ENCODE data around the gene GIPC2.
"Not testable (repeated sequence)": the region's sequence is repeated elsewhere in the genome, so short reads cannot be mapped to it uniquely, and the experiment has no call there.

GIPC2 gene, protein sequence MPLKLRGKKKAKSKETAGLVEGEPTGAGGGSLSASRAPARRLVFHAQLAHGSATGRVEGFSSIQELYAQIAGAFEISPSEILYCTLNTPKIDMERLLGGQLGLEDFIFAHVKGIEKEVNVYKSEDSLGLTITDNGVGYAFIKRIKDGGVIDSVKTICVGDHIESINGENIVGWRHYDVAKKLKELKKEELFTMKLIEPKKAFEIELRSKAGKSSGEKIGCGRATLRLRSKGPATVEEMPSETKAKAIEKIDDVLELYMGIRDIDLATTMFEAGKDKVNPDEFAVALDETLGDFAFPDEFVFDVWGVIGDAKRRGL

DNA sequence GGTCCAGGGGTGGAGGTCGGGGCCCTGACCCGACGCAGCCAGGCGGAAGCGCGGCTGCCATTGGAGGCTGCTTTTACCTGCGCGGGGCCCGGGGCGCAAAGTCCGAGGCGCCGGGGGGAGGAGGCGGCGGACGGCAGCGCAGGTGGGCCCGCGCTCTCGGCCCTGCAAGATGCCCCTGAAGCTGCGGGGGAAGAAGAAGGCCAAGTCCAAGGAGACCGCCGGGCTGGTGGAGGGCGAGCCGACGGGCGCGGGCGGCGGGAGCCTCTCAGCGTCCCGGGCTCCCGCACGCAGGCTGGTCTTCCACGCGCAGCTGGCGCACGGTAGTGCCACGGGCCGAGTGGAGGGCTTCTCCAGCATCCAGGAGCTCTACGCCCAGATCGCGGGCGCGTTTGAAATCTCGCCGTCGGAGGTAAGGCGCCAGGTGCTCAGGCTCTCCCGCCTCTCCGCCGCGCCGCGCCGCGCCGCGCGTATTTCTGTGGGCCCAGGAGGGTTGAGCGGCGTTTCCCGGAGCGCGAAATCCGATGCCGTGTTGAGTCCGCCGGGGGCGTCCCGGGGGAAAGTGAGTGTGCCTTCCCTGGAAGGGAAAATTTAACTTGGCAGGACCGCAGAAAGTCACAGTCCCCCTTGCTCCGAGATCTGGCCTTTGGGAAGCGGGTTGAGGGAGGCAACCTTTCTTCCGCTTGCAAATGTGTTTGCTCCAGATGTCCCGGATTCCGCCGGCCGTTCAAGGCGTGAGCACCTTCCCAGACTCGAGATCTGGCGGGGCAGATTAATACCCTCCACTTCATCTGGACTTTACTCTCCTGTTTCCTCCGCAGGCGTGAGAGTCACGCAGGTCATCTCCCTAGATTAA is at the start of gene GIPC2:
GIPC2 (plus strand) TSS at position 41 of the 853 bp plus-strand sequence; CDS start at position 170, 129 bp downstream.
- DNase-seq = no peak

DNA sequence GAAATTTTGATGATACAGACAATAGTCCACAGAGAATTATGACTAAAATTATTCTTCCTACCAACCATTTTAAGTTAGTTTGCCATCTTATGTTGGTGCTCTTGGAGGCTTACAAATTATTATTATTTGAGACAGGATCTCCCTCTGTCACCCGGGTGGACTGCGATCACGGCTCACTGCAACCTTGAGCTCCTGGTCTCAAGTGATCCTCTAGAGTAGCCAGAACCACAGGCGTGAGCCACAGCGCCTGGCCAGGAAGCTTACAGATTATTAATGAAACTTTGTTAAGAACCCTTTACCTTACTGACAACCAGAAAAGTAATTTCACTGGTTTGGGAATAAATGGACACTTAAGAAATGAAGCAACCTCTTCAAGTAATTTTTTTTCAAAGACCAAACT is 49.0 kb upstream of the GIPC2 start:
- DNase-seq = no peak

DNA sequence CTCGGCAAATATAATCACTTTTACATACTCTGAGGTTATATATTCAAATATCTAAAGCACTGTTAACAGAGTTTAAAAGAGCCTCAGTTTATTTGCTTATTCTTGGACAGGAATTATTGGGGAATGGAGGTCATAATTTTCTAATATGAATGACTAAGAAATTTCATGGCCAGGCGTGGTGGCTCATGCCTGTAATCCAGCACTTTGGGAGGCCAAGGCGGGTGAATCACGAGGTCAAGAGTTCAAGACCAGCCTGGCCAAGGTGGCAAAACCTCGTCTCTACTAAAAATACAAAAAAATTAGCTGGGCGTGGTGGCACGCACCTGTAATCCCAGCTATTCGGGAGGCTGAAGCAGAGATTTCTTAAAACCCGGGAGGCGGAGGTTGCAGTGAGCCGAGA is 45.2 kb upstream of the GIPC2 start:
- not testable (repeated sequence) for DNase-seq

DNA sequence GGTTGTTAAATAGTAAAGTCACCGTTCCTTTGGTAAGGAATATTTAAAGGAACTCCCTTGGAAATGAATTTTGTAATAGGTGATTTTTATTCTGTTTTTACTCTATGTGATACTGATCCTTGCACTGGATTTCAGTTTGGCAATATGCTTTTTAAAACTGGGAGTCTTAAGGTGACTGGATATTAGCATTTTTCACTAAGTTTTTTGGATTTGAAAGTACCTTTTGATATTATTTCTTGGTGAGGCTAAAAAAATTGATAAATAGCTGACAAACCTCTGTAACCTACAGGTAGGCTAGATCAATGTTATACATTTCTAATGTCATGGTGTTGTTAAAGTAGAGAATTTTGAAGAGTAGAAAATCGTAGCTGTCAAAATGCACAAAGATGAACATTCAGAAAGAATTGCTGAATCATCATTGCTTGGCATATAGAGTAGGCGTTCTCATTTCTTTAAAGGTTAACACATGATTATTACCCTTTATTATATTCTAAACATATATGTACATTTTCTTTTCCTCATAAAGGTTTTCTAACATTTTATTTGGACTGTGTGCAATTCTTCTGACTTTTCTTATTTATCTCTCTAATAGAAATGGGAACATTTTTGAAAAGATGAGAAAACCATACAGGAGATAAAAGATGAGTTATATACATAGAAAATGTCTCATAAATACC is 42.6 kb upstream of the GIPC2 start:
- no peak for DNase-seq

DNA sequence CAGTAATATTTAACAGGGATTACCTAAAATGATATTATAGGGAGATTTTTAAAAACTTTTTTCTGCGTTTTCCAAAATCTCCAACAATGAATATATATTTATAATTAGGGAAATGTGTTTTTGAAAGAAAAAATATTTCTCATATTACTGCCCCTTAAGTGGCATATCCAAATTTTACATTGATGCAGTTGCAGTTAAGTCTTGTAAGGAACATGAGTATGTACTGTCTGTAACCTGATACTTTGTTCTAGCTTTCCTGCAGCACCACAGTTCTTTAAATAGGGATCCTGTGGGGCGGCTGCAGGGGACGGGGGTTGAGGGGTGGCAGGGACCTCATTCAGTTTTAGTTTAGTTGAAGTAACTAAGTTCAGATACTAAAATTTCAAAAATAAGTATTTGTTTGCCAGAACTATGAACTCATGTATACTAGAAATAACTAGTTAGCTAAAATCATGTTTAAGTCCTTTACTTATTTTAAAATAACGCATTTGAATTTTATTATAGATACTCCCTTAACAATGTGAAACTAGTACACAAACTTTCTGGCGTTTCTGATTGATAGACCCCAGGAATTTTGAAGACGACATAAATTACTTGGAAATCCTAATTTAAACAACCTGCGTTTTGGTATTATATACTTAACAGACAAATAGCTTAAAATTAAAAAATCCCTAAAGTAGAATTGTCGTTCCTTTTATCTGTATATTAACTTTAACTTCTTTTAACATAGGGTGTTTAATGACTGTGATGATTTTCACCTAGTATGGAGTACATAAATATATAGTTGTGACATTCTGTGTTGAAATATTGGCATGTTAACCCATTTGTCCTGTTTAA is 41.7 kb upstream of the GIPC2 start:
- no peak for DNase-seq

DNA sequence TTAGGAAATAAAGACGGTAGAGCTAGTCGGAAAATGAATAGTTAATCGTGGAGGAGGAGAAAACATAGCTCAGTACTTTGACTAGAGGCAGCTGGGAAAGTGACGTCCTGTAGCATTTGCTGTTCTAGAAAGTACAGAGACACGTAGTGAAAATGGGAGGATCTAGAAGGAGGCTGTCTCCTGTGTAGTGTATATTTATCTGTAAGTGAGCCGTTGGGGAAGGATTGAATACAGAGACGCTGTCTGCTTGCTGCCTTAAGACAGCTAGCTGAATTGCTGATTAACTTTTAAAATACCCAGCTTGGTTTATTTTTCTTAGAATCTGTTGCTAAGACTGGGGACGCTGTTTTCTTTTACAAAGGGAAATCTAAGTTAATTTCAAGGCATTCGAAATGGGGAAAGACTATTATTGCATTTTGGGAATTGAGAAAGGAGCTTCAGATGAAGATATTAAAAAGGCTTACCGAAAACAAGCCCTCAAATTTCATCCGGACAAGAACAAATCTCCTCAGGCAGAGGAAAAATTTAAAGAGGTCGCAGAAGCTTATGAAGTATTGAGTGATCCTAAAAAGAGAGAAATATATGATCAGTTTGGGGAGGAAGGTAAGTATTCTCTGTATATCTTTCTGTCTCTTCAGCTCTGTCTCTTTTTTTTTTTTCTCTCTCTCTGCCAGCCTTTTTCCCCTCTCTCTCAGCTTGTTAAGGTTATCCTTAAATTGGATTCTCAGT is 40.9 kb upstream of the GIPC2 start, which contains the start of gene DNAJB4:
DNAJB4 (plus strand) TSS at position 221 of the 729 bp plus-strand sequence; CDS start at position 393, 172 bp downstream.
- DNase-seq = no peak

DNA sequence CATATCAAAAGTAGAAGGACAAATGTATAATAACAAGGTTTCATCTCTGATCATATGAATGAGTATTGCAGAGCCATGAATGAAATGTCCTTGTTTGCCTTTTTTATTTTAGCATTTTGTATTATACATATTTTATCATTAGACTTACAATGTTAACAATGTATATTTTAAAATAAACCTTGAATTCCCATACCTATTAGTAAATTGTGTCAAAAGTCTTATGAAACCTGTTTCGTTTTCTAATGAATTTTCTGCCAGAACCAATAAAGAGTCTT is 40.4 kb upstream of the GIPC2 start:
- no peak for DNase-seq

DNA sequence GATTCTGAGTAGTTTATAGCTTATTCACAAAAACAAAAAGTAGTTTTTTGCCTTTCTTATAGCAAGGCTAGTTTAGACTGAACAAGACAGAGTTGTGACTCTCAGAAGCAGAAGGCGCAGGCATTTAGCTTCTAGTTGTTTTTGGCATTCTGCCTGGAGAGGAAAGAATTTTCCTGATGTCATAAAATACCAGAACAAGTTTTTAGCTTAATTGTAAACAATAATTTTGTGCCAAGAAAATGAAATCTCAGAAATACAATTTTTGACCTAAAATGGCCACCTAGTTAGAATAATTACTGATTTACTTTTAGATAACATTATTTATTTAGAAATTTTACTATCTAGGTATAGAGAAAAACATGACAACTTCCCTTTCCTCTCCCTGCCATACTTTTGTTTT is 40.0 kb upstream of the GIPC2 start:
- DNase-seq = no peak

DNA sequence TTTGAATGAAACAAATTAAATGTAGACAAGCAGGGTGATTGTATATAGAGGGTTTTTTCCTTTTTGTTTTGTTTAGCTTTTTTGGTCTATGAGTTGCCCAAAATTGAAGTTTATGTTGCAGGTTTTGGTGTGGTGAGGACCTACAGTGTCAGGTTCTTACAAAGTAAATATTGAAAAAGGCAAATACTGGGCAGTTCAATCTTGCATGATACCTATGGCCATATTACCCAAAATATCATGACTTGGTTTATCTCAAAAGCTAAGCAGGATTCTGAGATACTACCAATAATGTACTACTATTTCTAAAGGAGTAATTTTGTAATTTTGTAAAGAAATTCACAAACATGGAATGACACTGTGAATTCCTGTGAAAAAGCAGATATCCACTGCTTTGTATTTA is 39.2 kb upstream of the GIPC2 start:
- no peak for DNase-seq

DNA sequence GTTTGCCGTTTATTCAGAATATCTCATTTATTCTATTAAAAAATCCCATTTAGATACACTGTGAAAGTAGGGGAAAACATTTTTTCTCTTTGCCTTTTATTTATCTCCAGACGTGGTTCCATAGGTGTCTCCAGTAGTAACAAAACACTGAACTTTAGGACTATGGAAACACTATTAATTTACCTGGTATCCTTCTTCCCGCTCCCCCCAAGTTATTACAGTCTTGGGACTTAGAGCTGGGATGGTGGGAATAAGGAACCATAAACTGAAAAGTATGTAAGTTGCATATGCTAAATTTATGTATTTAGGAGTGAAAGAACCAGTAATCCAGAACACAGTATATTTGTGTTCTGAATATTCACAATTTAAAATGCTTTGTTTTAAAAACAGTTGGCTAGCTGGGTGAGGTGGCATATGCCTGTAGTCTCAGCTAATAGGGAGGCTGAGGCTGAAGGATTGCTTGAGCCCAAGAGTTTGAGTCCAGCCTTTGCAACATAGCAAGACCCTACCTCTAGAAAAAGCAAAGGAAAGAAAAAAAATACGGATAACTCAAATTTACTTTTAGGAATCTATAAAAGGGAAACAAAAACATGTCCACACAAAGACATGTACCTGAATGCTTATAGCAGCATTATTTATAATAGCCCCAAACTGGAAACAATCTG is 38.0 kb upstream of the GIPC2 start:
- no peak for DNase-seq

DNA sequence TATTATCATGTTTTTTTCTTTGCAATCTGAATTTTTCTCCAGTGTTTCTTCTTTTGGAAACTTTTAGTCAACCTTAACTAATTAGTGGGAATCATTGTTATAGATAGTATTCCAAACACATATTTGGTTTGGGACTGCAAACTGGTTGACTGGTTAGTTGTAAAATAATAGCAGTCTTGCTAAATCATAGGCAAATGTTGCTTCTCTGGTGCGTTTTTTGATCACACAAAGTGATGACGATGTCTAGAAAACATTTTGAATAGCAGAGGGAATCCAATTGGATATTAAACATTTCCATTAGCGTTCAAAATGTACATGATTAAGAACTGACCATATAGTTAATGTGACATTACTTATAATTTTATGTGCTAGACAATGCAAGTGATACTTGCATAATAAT is 36.5 kb upstream of the GIPC2 start:
- DNase-seq = no peak

DNA sequence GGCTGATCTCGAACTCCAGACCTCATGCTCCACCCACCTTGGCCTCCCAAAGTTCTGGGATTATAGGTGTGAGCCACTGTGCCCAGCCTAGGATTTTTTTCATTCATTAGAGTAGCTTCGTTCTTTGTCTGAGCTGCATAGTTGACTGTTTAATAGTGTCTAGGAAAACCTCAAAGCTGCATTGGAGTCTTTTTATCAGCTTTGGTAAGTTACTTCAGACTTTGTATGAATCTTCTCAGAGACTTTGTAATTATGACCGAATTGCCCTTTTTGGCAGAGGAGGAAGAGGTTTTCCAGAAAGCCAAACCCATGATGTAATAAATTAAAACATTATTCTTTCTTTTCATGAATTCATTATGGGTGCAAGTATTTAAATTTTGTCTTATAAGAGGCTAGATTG is 35.9 kb upstream of the GIPC2 start:
- DNase-seq = no peak

DNA sequence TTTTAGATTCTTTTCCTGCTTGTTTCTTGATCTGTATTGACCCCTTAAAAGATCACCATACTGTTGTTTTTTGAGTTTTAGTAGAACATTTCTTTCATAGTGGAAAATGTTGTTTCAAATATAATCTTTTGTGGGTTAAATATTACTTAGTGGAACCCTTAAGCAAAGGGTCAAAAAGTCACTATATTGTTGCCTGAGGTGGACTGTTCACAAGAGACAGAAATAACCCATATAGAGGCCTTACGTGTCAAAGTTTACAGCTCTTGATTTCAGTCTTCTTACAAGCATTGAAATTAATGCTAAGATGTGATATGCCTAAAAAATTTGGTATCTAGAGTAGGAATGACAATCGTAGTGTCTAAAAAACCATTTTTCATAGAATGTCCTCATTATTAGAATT is 34.7 kb upstream of the GIPC2 start:
- no peak for DNase-seq

DNA sequence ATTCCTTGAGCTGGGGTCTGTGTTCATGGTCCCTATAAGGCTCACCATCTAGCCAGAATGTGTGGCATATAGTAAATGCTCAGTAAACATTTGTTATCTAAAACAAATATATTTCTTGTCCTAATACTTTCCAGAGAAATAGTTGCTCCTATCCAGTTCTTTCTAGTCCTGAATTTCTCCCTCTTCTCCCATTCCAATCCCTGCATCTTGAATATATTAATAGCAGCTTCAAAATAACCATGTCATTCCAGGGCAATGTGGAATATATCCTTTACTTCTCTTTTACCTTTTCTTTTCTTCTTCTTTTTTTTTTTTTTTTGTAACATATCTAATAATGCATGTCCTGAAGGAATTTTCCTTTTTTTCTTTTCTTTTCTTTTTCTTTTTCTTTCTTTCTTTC is 30.6 kb upstream of the GIPC2 start:
- no peak for DNase-seq

DNA sequence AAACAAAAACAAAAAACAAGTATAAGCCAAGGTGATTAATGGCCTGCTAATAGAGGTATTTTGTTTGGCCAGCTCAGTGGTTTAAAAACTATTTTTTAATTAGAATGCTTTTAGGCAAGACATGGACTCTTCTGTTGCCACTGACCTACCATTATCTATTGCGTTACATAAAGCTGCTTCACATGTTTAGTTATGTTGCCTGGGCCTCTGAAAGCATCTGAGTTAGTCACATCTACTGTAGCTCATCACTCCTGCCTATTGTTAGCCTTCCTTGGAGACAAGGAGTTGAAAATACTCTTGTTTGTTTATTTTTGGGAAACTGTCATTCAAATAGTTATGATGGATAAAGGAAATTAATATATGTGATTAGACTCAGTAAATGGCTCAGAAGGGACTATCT is 26.7 kb upstream of the GIPC2 start:
- DNase-seq = no peak

DNA sequence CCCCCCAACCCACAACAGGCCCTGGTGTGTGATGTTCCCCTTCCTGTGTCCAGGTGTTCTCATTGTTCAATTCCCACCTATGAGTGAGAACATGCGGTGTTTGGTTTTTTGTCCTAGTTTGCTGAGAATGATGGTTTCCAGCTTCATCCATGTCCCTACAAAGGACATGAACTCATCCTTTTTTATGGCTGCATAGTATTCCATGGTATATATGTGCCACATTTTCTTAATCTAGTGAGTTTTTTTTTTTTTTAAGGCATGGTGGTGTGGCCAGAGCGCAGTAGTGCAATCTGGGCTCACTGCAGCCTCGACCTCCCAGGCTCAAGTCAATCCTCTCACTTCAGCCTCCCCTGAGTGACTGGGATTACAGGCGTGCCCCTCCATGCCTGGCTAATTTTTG is 24.6 kb upstream of the GIPC2 start:
- DNase-seq = not testable (repeated sequence)

DNA sequence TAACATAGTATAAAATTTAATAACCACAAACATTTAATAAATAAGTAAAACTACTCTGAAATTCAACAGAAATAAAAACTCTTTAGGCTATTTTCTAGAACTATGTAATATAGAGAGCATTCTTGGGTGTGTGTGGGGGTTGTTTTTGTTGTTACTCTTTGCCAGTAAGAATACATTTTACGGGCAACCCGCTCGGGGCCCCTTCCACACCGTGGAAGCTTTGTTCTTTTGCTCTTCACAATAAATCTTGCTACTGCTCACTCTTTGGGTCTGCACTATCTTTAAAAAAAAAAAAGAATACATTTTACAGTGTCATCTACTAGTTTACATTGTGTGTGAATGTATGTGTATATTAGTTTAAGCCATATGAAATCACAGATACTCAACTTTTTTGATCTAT is 16.0 kb upstream of the GIPC2 start:
- no peak for DNase-seq

DNA sequence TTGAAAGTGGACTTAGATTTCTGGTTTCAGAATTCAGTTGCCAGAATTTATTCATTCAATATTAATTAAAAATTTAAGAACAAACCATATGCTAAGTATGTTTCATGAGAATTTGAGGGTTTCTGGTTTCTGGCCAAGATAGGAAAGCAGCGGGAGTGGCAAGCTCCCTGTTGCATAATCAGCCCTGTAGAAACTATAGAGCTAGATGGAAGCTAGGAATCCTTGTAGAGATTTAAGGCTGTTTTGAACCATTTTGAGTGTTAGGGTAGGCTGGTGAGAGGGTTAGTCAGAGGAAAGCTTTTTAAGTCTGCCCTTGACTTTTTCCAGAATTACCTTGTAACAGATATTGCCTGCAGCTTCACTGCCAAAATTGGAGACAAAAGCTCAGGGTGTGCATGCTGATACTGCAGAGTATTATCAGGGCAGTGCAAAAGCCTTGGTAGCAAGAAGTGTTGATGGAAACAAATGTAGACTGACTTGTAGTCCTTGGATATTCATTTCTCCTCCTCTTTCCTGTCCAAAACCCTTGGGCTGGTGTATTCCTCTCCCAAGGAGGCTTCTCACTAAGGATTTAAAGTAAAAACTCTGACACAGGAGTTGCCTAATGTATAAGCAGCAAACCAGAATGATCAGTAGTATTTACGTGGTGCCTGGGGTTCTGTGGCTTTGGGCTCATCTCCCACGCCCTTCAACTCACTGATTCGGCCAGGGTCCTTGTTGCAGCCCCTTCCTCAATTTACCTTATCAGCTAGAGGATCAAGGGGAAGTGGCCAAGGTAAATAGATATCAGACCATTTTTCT is 12.6 kb upstream of the GIPC2 start:
- no peak for DNase-seq

DNA sequence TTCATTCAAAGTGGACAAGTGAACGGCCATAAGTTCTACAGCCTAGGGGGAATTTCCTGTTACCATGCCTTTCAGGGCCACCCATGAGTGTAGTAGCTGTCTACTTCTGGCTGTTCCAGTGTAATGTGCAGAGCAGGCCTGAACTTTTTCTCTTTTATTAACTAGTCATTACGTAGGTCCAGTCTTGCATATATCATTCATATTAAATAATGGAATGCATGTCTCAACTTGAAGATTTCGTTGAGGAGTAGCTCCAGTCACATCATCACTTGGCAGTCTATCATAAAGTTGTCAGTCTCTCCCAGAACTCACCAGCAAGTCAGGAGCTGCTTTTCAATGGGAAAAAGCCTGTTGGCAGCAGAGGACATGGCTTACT is 12.0 kb upstream of the GIPC2 start:
- no peak for DNase-seq

DNA sequence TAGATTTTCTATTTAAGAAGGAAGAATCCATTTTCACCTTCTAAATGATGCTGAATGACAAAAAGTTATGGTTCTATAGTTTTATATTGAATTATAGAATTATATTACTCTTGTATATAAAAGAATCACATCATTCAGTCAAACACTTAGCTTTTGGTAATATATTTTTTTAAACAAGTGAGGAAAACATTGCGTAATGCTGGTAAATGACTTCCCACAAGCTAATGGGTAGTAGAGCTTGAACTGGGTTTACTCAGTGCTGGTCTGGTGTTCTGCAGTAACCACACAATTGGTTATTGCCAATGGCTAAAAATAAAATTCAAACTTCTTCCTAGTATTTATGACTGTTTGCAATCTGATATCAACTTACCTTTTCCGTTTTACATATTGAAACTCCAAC is 10.6 kb upstream of the GIPC2 start:
- no peak for DNase-seq

DNA sequence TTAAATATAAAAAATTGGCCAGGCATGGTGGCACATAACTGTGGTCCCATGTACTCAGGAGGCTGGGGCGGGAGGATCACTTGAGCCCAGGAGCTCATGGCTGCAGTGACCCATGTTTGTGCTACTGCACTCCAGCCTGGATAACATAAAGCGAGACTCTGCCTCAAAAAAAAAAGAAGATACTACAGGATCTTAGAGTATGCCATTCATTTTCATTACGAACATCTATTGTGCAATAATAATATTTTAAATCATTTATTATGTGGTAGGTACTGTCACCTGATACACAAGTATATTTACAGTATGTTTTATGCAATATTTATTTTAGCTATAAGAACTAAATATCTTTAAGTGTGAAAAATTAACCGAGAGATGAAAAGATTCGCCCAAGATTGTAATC is 9.3 kb upstream of the GIPC2 start:
- no peak for DNase-seq

All from NCI-H1436 (cell line).